WTC11 (cell line): ENCODE data around the gene INO80B. TPM values are rescaled to one million over a fixed set of nuclear protein-coding genes. Genes with fewer than 3 reads are reported as not detected.
A peak's percentile ranks its signal among the peaks of the same experiment; 100 is the strongest.

Experiments
- ATAC-seq: fragments of 200-7000 bp; cut with Tn5 transposase; 2 replicates; pipeline ENCODE4 v1.10.0; 2021; ENCODE audit warnings: mild to moderate bottlenecking, moderate library complexity
- Bru-seq: library from RNA; stranded (reverse); fragments of 400-500 nt; gene quantifications from one replicate; lab custom pipeline; 2021; lab: Mats Ljungman, UMichigan
- CTCF ChIA-PET: fragments of 300-600 bp; sonication (Branson Sonifier 250); formaldehyde crosslinking; loops from one replicate; lab custom pipeline; 2021; ENCODE audit warnings: antibody characterized with exemption; lab: Charles Lee
- POLR2A ChIA-PET: fragments of 350-600 bp; sonication (Branson Sonifier 250); formaldehyde crosslinking; loops from one replicate; lab custom pipeline; 2021; ENCODE audit warnings: antibody characterized with exemption; lab: Charles Lee
- DNase-seq: peaks from one replicate; pipeline ENCODE4 v3.0.0; 2021; ENCODE audit warnings: low spot score
- H3K27ac Mint-ChIP-seq: 2 replicates; pipeline ENCODE4 v1.8.0; 2021; ENCODE audit warnings: mixed read lengths
- H3K27me3 Mint-ChIP-seq: 2 replicates; pipeline ENCODE4 v1.8.0; 2021; ENCODE audit warnings: low read depth, mild to moderate bottlenecking, moderate library complexity, mixed read lengths
- H3K36me3 Mint-ChIP-seq: 2 replicates; pipeline ENCODE4 v1.8.0; 2021; ENCODE audit warnings: mixed read lengths
- H3K4me1 Mint-ChIP-seq: 2 replicates; pipeline ENCODE4 v1.8.0; 2022; ENCODE audit warnings: mixed read lengths
- H3K4me3 Mint-ChIP-seq: 2 replicates; pipeline ENCODE4 v1.8.0; 2021; ENCODE audit warnings: mild to moderate bottlenecking, moderate library complexity, mixed read lengths
- H3K9me3 Mint-ChIP-seq: 2 replicates; pipeline ENCODE4 v1.8.0; 2021; ENCODE audit warnings: mixed read lengths
- ATF1 ChIP-seq: sonication (generic); formaldehyde crosslinking; IDR thresholded peaks from 2 replicates; pipeline ENCODE4 v1.8.1; 2023; ENCODE audit warnings: mild to moderate bottlenecking, moderate library complexity, missing genetic modification reagents
- ATF2 ChIP-seq: sonication (generic); formaldehyde crosslinking; IDR thresholded peaks from 2 replicates; pipeline ENCODE4 v1.8.1; 2022; ENCODE audit warnings: low read depth, missing genetic modification reagents, borderline replicate concordance
- ATF3 ChIP-seq: sonication (generic); formaldehyde crosslinking; conservative IDR thresholded peaks from 2 replicates; pipeline ENCODE4 v1.8.1; 2022; ENCODE audit warnings: mild to moderate bottlenecking, missing genetic modification reagents
- CREM ChIP-seq: sonication (generic); formaldehyde crosslinking; IDR thresholded peaks from 2 replicates; pipeline ENCODE4 v1.8.1; 2022; ENCODE audit warnings: mild to moderate bottlenecking, missing genetic modification reagents, moderate library complexity
- ELF4 ChIP-seq: sonication (generic); formaldehyde crosslinking; IDR thresholded peaks from 2 replicates; pipeline ENCODE4 v1.8.1; 2022; ENCODE audit warnings: low read depth, mild to moderate bottlenecking, moderate library complexity, missing genetic modification reagents
- ETV6 ChIP-seq: sonication (generic); formaldehyde crosslinking; IDR thresholded peaks from 2 replicates; pipeline ENCODE4 v1.8.1; 2022; ENCODE audit warnings: mild to moderate bottlenecking, missing genetic modification reagents
- FOXK1 ChIP-seq: sonication (generic); formaldehyde crosslinking; IDR thresholded peaks from 2 replicates; pipeline ENCODE4 v1.8.0; 2022; ENCODE audit warnings: mild to moderate bottlenecking, moderate library complexity, missing genetic modification reagents
- GABPB1 ChIP-seq: sonication (generic); formaldehyde crosslinking; IDR thresholded peaks from 2 replicates; pipeline ENCODE4 v1.8.1; 2023; ENCODE audit warnings: mild to moderate bottlenecking, missing genetic modification reagents
- MYBL2 ChIP-seq: sonication (generic); formaldehyde crosslinking; IDR thresholded peaks from 2 replicates; pipeline ENCODE4 v1.8.1; 2023; ENCODE audit warnings: mild to moderate bottlenecking, moderate library complexity, missing genetic modification reagents
- NR1H2 ChIP-seq: sonication (generic); formaldehyde crosslinking; IDR thresholded peaks from 2 replicates; pipeline ENCODE4 v1.9.0; 2021; ENCODE audit warnings: mild to moderate bottlenecking, moderate library complexity, missing genetic modification reagents
- NR2C2 ChIP-seq: sonication (generic); formaldehyde crosslinking; IDR thresholded peaks from 2 replicates; pipeline ENCODE4 v1.8.0; 2022; ENCODE audit warnings: mild to moderate bottlenecking, missing genetic modification reagents
- OVOL2 ChIP-seq: fragments of 250-450 bp; sonication (Bioruptor Pico); IDR thresholded peaks from 2 replicates; pipeline ENCODE4 v1.9.0; 2021; ENCODE audit warnings: mild to moderate bottlenecking, borderline replicate concordance
- RORB ChIP-seq: fragments of 250-450 bp; sonication (Bioruptor Pico); IDR thresholded peaks from 2 replicates; pipeline ENCODE4 v1.9.0; 2021; ENCODE audit warnings: mild to moderate bottlenecking
- SP1 ChIP-seq: sonication (generic); formaldehyde crosslinking; conservative IDR thresholded peaks from 2 replicates; pipeline ENCODE4 v1.8.1; 2022; ENCODE audit warnings: missing genetic modification reagents
- TEAD1 ChIP-seq: sonication (generic); formaldehyde crosslinking; IDR thresholded peaks from 2 replicates; pipeline ENCODE4 v1.8.0; 2022; ENCODE audit warnings: mild to moderate bottlenecking, missing genetic modification reagents
- ZNF416 ChIP-seq: fragments of 250-450 bp; sonication (Bioruptor Pico); IDR thresholded peaks from 2 replicates; pipeline ENCODE4 v1.9.0; 2021; ENCODE audit warnings: mild to moderate bottlenecking, inconsistent platforms
- long read RNA-seq, 3 experiments: library from RNA in 1 of 3; library from capped mRNA in 1 of 3; library from polyadenylated mRNA in 1 of 3; unstranded in 2 of 3; stranded (forward) in 1 of 3; transcript quantifications; one replicate each; pipeline ENCODE4 v2.0.0, GENCODE V29; 2021
- total RNA-seq: library from RNA; stranded (reverse); gene quantifications from 3 replicates; pipeline ENCODE4 v1.2.3, GENCODE V29; 2021
- TF ChIP-seq, protein P1 (sequence below): fragments of 250-450 bp; sonication (Bioruptor Pico); IDR thresholded peaks from 2 replicates; pipeline ENCODE4 v1.9.0; 2021; ENCODE audit warnings: mild to moderate bottlenecking
- TF ChIP-seq, protein P2 (sequence below): sonication (generic); formaldehyde crosslinking; IDR thresholded peaks from 2 replicates; pipeline ENCODE4 v1.8.1; 2023; ENCODE audit warnings: mild to moderate bottlenecking, moderate library complexity, missing genetic modification reagents
- TF ChIP-seq, protein P3 (sequence below): sonication (generic); formaldehyde crosslinking; IDR thresholded peaks from 2 replicates; pipeline ENCODE4 v1.8.1; 2023; ENCODE audit warnings: mild to moderate bottlenecking, missing genetic modification reagents, moderate library complexity
- TF ChIP-seq, protein P4 (sequence below): sonication (generic); formaldehyde crosslinking; IDR thresholded peaks from 2 replicates; pipeline ENCODE4 v1.8.0; 2023; ENCODE audit warnings: missing genetic modification reagents, mild to moderate bottlenecking, borderline replicate concordance
- TF ChIP-seq, protein P5 (sequence below): sonication (generic); formaldehyde crosslinking; IDR thresholded peaks from 2 replicates; pipeline ENCODE4 v1.8.0; 2022; ENCODE audit warnings: mild to moderate bottlenecking, missing genetic modification reagents
- TF ChIP-seq, protein P6 (sequence below): fragments of 200-600 bp; IDR thresholded peaks from 2 replicates; pipeline ENCODE4 v1.8.0; 2022; ENCODE audit warnings: antibody characterized with exemption

The INO80B gene
- total RNA-seq (15.8 to 20.2 TPM (median 17.3 TPM) in 3 replicates), Bru-seq, nascent RNA (percentile 49 among the genes with signal in this experiment)
- long read RNA-seq, experiment 1, transcript INO80B-201 (5 exons, 1,261 nt): major isoform, 21 of 27 reads
- long read RNA-seq, experiment 1, partial matches to known transcripts: 0 of 27 reads
- long read RNA-seq, experiment 1, other reads (novel, unspliced or antisense): 1 of 27 reads
- long read RNA-seq, experiment 2, transcript INO80B-201 (5 exons, 1,261 nt): major isoform, 9 of 10 reads
- long read RNA-seq, experiment 2, partial matches to known transcripts: 1 of 10 reads
- long read RNA-seq, experiment 2, other reads (novel, unspliced or antisense): 0 of 10 reads
- long read RNA-seq, experiment 3, partial matches to known transcripts: 0 of 2 reads
- long read RNA-seq, experiment 3, other reads (novel, unspliced or antisense): 2 of 2 reads

DNA sequence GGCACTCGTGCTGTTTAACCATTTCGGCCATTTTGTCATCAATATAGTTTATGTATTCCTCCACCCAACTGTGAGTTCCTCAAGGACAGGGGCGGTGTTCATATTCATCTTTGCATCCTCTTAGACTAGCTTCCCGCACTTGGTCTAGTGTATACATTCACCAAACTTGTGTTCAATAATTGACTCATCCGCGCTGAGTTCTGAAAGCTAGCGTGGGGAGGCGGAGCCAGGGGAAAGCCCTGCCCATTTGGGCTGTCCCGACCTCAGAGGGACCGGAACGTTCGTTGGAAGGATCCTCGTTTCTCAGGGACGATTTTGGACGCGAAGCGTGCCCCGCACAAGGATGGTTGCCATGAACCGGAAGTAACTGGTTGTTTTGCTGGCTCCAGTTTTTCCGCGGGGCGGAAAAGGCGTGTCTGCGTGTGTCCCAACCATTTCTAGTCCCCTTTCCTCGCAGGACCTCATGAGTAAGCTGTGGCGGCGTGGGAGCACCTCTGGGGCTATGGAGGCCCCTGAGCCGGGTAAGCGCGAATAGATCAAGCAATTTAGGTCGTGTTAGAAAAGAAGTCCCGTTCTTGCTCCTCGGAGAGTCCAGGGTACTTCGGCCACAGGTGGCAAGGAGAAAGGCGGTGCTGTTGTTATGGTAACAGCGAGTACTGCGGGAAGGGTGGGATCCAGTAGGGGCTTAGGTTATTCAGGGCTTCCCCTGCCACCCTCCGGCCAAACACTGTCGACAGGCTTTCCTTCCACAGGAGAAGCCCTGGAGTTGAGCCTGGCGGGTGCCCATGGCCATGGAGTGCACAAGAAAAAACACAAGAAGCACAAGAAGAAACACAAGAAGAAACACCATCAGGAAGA, at the start of gene INO80B:
Gene INO80B, plus strand, starts transcription at position 434 of the 858 bp plus-strand sequence. Its CDS starts 30 bp downstream, at position 464.
- POLR2A ChIA-PET: interaction anchor here (0.5 to 1.4 kb wide), 3 partner anchors 15 to 96 kb away, joined by 4 to 5 read pairs (median 5); partner anchors contain the start of gene MRPL53
- CTCF ChIA-PET: interaction anchor here (0.7 to 2.9 kb wide), 8 partner anchors 13 to 132 kb away, joined by 3 to 17 read pairs (median 4); partner anchors contain the start of genes CCDC142 and TTC31

More for the DNA sequence above, at the start of gene INO80B:
- peaks cover 38% of the 10 kb centered on the region for H3K4me1 Mint-ChIP-seq
- TF ChIP-seq ATF1 (CRISPR knock-in tag) (no peak), FOXK1 (CRISPR knock-in tag) (peak; percentile 97), ATF3 (CRISPR knock-in tag) (no peak), SP1 (peak; percentile 99), RORB (CRISPR knock-in tag) (no peak), GABPB1 (CRISPR knock-in tag) (peak; percentile 93), ETV6 (peak; percentile 84), MYBL2 (CRISPR knock-in tag) (0 out of 2 replicates have a peak, but pooled peaks have one; percentile 54), NR2C2 (peak; percentile 89), OVOL2 (CRISPR knock-in tag) (no peak), NR1H2 (CRISPR knock-in tag) (no peak), ZNF416 (CRISPR knock-in tag) (no peak), ELF4 (CRISPR knock-in tag) (no peak), CREM (CRISPR knock-in tag) (peak; percentile 66; the same call in 1 of the 2 replicates), TEAD1 (CRISPR knock-in tag) (peak; percentile 75; the same call in 1 of the 2 replicates), ATF2 (no peak)
- TF ChIP-seq, protein P1, sequence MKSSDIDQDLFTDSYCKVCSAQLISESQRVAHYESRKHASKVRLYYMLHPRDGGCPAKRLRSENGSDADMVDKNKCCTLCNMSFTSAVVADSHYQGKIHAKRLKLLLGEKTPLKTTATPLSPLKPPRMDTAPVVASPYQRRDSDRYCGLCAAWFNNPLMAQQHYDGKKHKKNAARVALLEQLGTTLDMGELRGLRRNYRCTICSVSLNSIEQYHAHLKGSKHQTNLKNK (CRISPR knock-in tag): no peak
- TF ChIP-seq, protein P2, sequence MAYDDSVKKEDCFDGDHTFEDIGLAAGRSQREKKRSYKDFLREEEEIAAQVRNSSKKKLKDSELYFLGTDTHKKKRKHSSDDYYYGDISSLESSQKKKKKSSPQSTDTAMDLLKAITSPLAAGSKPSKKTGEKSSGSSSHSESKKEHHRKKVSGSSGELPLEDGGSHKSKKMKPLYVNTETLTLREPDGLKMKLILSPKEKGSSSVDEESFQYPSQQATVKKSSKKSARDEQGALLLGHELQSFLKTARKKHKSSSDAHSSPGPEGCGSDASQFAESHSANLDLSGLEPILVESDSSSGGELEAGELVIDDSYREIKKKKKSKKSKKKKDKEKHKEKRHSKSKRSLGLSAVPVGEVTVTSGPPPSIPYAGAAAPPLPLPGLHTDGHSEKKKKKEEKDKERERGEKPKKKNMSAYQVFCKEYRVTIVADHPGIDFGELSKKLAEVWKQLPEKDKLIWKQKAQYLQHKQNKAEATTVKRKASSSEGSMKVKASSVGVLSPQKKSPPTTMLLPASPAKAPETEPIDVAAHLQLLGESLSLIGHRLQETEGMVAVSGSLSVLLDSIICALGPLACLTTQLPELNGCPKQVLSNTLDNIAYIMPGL (CRISPR knock-in tag): peak; percentile 44; the same call in 1 of the 2 replicates
- TF ChIP-seq, protein P3, sequence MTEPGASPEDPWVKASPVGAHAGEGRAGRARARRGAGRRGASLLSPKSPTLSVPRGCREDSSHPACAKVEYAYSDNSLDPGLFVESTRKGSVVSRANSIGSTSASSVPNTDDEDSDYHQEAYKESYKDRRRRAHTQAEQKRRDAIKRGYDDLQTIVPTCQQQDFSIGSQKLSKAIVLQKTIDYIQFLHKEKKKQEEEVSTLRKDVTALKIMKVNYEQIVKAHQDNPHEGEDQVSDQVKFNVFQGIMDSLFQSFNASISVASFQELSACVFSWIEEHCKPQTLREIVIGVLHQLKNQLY: no peak
- TF ChIP-seq, protein P4, sequence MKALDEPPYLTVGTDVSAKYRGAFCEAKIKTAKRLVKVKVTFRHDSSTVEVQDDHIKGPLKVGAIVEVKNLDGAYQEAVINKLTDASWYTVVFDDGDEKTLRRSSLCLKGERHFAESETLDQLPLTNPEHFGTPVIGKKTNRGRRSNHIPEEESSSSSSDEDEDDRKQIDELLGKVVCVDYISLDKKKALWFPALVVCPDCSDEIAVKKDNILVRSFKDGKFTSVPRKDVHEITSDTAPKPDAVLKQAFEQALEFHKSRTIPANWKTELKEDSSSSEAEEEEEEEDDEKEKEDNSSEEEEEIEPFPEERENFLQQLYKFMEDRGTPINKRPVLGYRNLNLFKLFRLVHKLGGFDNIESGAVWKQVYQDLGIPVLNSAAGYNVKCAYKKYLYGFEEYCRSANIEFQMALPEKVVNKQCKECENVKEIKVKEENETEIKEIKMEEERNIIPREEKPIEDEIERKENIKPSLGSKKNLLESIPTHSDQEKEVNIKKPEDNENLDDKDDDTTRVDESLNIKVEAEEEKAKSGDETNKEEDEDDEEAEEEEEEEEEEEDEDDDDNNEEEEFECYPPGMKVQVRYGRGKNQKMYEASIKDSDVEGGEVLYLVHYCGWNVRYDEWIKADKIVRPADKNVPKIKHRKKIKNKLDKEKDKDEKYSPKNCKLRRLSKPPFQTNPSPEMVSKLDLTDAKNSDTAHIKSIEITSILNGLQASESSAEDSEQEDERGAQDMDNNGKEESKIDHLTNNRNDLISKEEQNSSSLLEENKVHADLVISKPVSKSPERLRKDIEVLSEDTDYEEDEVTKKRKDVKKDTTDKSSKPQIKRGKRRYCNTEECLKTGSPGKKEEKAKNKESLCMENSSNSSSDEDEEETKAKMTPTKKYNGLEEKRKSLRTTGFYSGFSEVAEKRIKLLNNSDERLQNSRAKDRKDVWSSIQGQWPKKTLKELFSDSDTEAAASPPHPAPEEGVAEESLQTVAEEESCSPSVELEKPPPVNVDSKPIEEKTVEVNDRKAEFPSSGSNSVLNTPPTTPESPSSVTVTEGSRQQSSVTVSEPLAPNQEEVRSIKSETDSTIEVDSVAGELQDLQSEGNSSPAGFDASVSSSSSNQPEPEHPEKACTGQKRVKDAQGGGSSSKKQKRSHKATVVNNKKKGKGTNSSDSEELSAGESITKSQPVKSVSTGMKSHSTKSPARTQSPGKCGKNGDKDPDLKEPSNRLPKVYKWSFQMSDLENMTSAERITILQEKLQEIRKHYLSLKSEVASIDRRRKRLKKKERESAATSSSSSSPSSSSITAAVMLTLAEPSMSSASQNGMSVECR (CRISPR knock-in tag): peak; percentile 72; the same call in 1 of the 2 replicates
- TF ChIP-seq, protein P5, sequence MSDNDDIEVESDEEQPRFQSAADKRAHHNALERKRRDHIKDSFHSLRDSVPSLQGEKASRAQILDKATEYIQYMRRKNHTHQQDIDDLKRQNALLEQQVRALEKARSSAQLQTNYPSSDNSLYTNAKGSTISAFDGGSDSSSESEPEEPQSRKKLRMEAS (CRISPR knock-in tag): peak; percentile 83; the same call in 1 of the 2 replicates
- TF ChIP-seq, protein P6, sequence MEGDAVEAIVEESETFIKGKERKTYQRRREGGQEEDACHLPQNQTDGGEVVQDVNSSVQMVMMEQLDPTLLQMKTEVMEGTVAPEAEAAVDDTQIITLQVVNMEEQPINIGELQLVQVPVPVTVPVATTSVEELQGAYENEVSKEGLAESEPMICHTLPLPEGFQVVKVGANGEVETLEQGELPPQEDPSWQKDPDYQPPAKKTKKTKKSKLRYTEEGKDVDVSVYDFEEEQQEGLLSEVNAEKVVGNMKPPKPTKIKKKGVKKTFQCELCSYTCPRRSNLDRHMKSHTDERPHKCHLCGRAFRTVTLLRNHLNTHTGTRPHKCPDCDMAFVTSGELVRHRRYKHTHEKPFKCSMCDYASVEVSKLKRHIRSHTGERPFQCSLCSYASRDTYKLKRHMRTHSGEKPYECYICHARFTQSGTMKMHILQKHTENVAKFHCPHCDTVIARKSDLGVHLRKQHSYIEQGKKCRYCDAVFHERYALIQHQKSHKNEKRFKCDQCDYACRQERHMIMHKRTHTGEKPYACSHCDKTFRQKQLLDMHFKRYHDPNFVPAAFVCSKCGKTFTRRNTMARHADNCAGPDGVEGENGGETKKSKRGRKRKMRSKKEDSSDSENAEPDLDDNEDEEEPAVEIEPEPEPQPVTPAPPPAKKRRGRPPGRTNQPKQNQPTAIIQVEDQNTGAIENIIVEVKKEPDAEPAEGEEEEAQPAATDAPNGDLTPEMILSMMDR: no peak
- TF ChIP-seq, all 79 proteins: peak for 11
- DNase-seq (peak; percentile 94), ATAC-seq (peak; percentile 14)
- Mint-ChIP-seq H3K27me3 (peaks cover 5% of the 10 kb centered on the region; the same call in 1 of the 2 replicates), H3K36me3 (peaks cover 2% of the 10 kb centered on the region; the same call in 1 of the 2 replicates), H3K27ac (peak within 1 kb of the TSS; percentile 96), H3K9me3 (no peaks in the 10 kb centered on the region), H3K4me3 (peak within 1 kb of the TSS; percentile 96)
